CD4-positive, CD25-positive, alpha-beta regulatory T cell (primary cell): ENCODE results near the gene NCKAP1. TPM values are rescaled to one million over a fixed set of nuclear protein-coding genes. Genes with fewer than 3 reads are reported as not detected.

Experiments
- ATAC-seq, 2 donors: fragments of 150-1000 bp; cut with Tn5 transposase; one replicate each; pipeline ENCODE4 v1.10.0; 2021; ENCODE audit warnings: low read depth in 2 of 2, moderate number of reproducible peaks in 2 of 2, moderate library complexity in 1 of 2
- DNase-seq, 3 donors: peaks; one replicate each; pipeline versions ENCODE4 v3.0.0 to v3.0.0-alpha.2; 2012 to 2022; ENCODE audit warnings: mixed read lengths in 1 of 3
- H3K27ac ChIP-seq: one replicate; pipeline ENCODE4 v1.7.0; 2013; ENCODE audit warnings: mild to moderate bottlenecking, low read length; ENCODE audit not compliant: insufficient read depth, poor library complexity, severe bottlenecking
- H3K27me3 ChIP-seq: one replicate; pipeline ENCODE4 v1.7.0; 2013; ENCODE audit warnings: low read length; ENCODE audit not compliant: control insufficient read depth, insufficient read depth
- H3K36me3 ChIP-seq: one replicate; pipeline ENCODE4 v1.7.0; 2013; ENCODE audit warnings: mild to moderate bottlenecking, low read length, moderate library complexity; ENCODE audit not compliant: control insufficient read depth, insufficient read depth
- H3K4me1 ChIP-seq: 2 replicates; pipeline ENCODE4 v1.7.0; 2013; ENCODE audit warnings: mild to moderate bottlenecking, low read length; ENCODE audit not compliant: insufficient read depth, control insufficient read depth, poor library complexity, severe bottlenecking
- H3K4me3 ChIP-seq: one replicate; pipeline ENCODE4 v1.7.0; 2013; ENCODE audit warnings: low read depth, mild to moderate bottlenecking, low read length, moderate library complexity
- H3K9me3 ChIP-seq, 2 experiments: 1 replicate in 1 of 2; 2 replicates in 1 of 2; pipeline ENCODE4 v1.7.0; 2013; ENCODE audit warnings: low read length in 2 of 2, mild to moderate bottlenecking in 1 of 2, moderate library complexity in 1 of 2; ENCODE audit not compliant: control insufficient read depth in 2 of 2
- H3K27ac Mint-ChIP-seq, 3 donors: one replicate each; pipeline ENCODE4 v1.8.0; 2020 to 2022; ENCODE audit warnings: mild to moderate bottlenecking in 3 of 3, mixed read lengths in 3 of 3, moderate library complexity in 2 of 3
- H3K27me3 Mint-ChIP-seq: one replicate; pipeline ENCODE4 v1.8.0; 2022; ENCODE audit warnings: mild to moderate bottlenecking, mixed read lengths
- H3K36me3 Mint-ChIP-seq: one replicate; pipeline ENCODE4 v1.8.0; 2020; ENCODE audit warnings: mixed read lengths
- H3K4me1 Mint-ChIP-seq, 4 donors: one replicate each; pipeline ENCODE4 v1.8.0; 2020 to 2022; ENCODE audit warnings: mixed read lengths in 4 of 4, mild to moderate bottlenecking in 1 of 4
- H3K4me3 Mint-ChIP-seq, 4 donors: one replicate each; pipeline ENCODE4 v1.8.0; 2020 to 2022; ENCODE audit warnings: mild to moderate bottlenecking in 4 of 4, mixed read lengths in 4 of 4, moderate library complexity in 3 of 4
- H3K9me3 Mint-ChIP-seq, 7 donors: one replicate each; pipeline ENCODE4 v1.8.0; 2020 to 2022; ENCODE audit warnings: mixed read lengths in 7 of 7, mild to moderate bottlenecking in 3 of 7, moderate library complexity in 2 of 7
- polyA plus RNA-seq, 4 donors: library from polyadenylated mRNA; unstranded; fragments of 300-500 nt; fragmentation: Illumina TruSeq; gene quantifications; one replicate each; pipeline ENCODE4 v1.2.3, GENCODE V29; 2021
- total RNA-seq: library from RNA; stranded (reverse); gene quantifications from one replicate; pipeline ENCODE4 v1.2.3, GENCODE V29; 2022

Gene NCKAP1
- total and polyA plus RNA-seq, 5 donors from 2014 or later = 0.64 to 5.7 (median 1.1) TPM

GRCh38 chr2:183035298-183035953 is 2.8 kb downstream of the NCKAP1 start:
- peaks cover 35% of the 10 kb centered on the region for H3K4me1 ChIP-seq
- no peak for ATAC-seq
- H3K9me3 Mint-ChIP-seq = peaks cover 0 to 2% (median 0%) of the 10 kb centered on the region in 7 donors
- peaks cover 38% of the 10 kb centered on the region for H3K27me3 ChIP-seq
- no peak overlapping the region for H3K27ac Mint-ChIP-seq
- H3K4me1 Mint-ChIP-seq = peaks cover 24 to 34% (median 29%) of the 10 kb centered on the region in 4 donors
- no peak overlapping the region for H3K27ac ChIP-seq
- peak overlapping the region; percentile 58 for H3K4me3 ChIP-seq
- peak overlapping the region in 2 of 4 donors; percentile 1 to 23 for H3K4me3 Mint-ChIP-seq
- no peaks in the 10 kb centered on the region for H3K9me3 ChIP-seq
- no peaks in the 10 kb centered on the region for H3K36me3 Mint-ChIP-seq
- H3K27me3 Mint-ChIP-seq = peaks cover 71% of the 10 kb centered on the region
- no peak for DNase-seq
- no peaks in the 10 kb centered on the region for H3K36me3 ChIP-seq

GRCh38 chr2:183034806-183035205 is 3.5 kb downstream of the NCKAP1 start:
- Mint-ChIP-seq H3K4me3 (no peak overlapping the region), H3K27me3 (peaks cover 69% of the 10 kb centered on the region), H3K9me3 (peaks cover 0 to 2% (median 0%) of the 10 kb centered on the region in 7 donors), H3K27ac (no peak overlapping the region), H3K36me3 (no peaks in the 10 kb centered on the region), H3K4me1 (peaks cover 23 to 34% (median 28%) of the 10 kb centered on the region in 4 donors)
- no peaks in the 10 kb centered on the region for H3K9me3 ChIP-seq
- H3K27ac ChIP-seq = no peak overlapping the region
- H3K4me3 ChIP-seq = no peak overlapping the region
- DNase-seq (no peak), ATAC-seq (no peak)
- peaks cover 37% of the 10 kb centered on the region for H3K27me3 ChIP-seq
- no peaks in the 10 kb centered on the region for H3K36me3 ChIP-seq
- peaks cover 35% of the 10 kb centered on the region for H3K4me1 ChIP-seq

- no peaks in the 10 kb centered on the region for H3K9me3 ChIP-seq
- Mint-ChIP-seq H3K27me3 (peaks cover 68% of the 10 kb centered on the region), H3K36me3 (no peaks in the 10 kb centered on the region), H3K4me3 (no peak overlapping the region), H3K4me1 (peaks cover 19 to 27% (median 23%) of the 10 kb centered on the region in 4 donors), H3K27ac (no peak overlapping the region), H3K9me3 (peaks cover 0 to 2% (median 0%) of the 10 kb centered on the region in 7 donors)
- H3K27ac ChIP-seq = no peak overlapping the region
- no peak for ATAC-seq
- no peaks in the 10 kb centered on the region for H3K36me3 ChIP-seq
- H3K4me1 ChIP-seq = peaks cover 32% of the 10 kb centered on the region
- H3K4me3 ChIP-seq = no peak overlapping the region
- no peak for DNase-seq
- H3K27me3 ChIP-seq = peaks cover 39% of the 10 kb centered on the region
Observed at GRCh38 chr2:183033951-183034350, 4.3 kb downstream of the NCKAP1 start.

- no peaks in the 10 kb centered on the region for H3K9me3 ChIP-seq
- no peaks in the 10 kb centered on the region for H3K9me3 Mint-ChIP-seq
- H3K4me1 Mint-ChIP-seq = peaks cover 18 to 20% (median 19%) of the 10 kb centered on the region in 4 donors
- H3K36me3 ChIP-seq = no peaks in the 10 kb centered on the region
- peaks cover 16% of the 10 kb centered on the region for H3K4me1 ChIP-seq
- no peak overlapping the region for H3K4me3 Mint-ChIP-seq
- peaks cover 39% of the 10 kb centered on the region for H3K27me3 ChIP-seq
- DNase-seq (no peak), ATAC-seq (no peak)
- peaks cover 63% of the 10 kb centered on the region for H3K27me3 Mint-ChIP-seq
- H3K36me3 Mint-ChIP-seq = no peaks in the 10 kb centered on the region
- H3K27ac Mint-ChIP-seq = no peak overlapping the region
- H3K27ac ChIP-seq = no peak overlapping the region
- H3K4me3 ChIP-seq = no peak overlapping the region
Observed at GRCh38 chr2:183031911-183032794, 6.1 kb downstream of the NCKAP1 start.

GRCh38 chr2:183029219-183029618 is 9.0 kb downstream of the NCKAP1 start:
- no peak overlapping the region for H3K27ac ChIP-seq
- no peak for ATAC-seq
- peaks cover 0 to 1% (median 0%) of the 10 kb centered on the region in 7 donors for H3K9me3 Mint-ChIP-seq

GRCh38 chr2:183028108-183028507 is 10.1 kb downstream of the NCKAP1 start:
- H3K4me3 ChIP-seq = no peak overlapping the region
- H3K27me3 Mint-ChIP-seq = peaks cover 46% of the 10 kb centered on the region
- no peak for DNase-seq
- no peak overlapping the region for H3K27ac Mint-ChIP-seq
- peaks cover 24% of the 10 kb centered on the region for H3K27me3 ChIP-seq
- H3K4me1 ChIP-seq = no peaks in the 10 kb centered on the region
- H3K36me3 ChIP-seq = no peaks in the 10 kb centered on the region
- H3K36me3 Mint-ChIP-seq = no peaks in the 10 kb centered on the region
- H3K9me3 Mint-ChIP-seq = peaks cover 0 to 1% (median 0%) of the 10 kb centered on the region in 7 donors
- no peak overlapping the region for H3K27ac ChIP-seq
- no peak for ATAC-seq
- no peak overlapping the region for H3K4me3 Mint-ChIP-seq
- no peaks in the 10 kb centered on the region for H3K9me3 ChIP-seq
- peaks cover 0 to 5% (median 0%) of the 10 kb centered on the region in 4 donors for H3K4me1 Mint-ChIP-seq

More at GRCh38 chr2:183029219-183029618, 9.0 kb downstream of the NCKAP1 start:
- H3K4me1 Mint-ChIP-seq = peaks cover 0 to 5% (median 0%) of the 10 kb centered on the region in 4 donors
- H3K27ac Mint-ChIP-seq = no peak overlapping the region
- H3K27me3 Mint-ChIP-seq = peaks cover 48% of the 10 kb centered on the region
- DNase-seq = no peak
- no peaks in the 10 kb centered on the region for H3K36me3 ChIP-seq
- no peaks in the 10 kb centered on the region for H3K4me1 ChIP-seq
- H3K4me3 Mint-ChIP-seq = no peak overlapping the region
- H3K36me3 Mint-ChIP-seq = no peaks in the 10 kb centered on the region
- no peaks in the 10 kb centered on the region for H3K9me3 ChIP-seq
- peaks cover 34% of the 10 kb centered on the region for H3K27me3 ChIP-seq
- no peak overlapping the region for H3K4me3 ChIP-seq

GRCh38 chr2:183027443-183027842 is 10.8 kb downstream of the NCKAP1 start:
- no peaks in the 10 kb centered on the region for H3K9me3 ChIP-seq
- Mint-ChIP-seq H3K27me3 (peaks cover 39% of the 10 kb centered on the region), H3K4me3 (no peak overlapping the region), H3K9me3 (peaks cover 0 to 1% (median 0%) of the 10 kb centered on the region in 7 donors), H3K4me1 (peaks cover 0 to 5% (median 0%) of the 10 kb centered on the region in 4 donors), H3K27ac (no peak overlapping the region), H3K36me3 (no peaks in the 10 kb centered on the region)
- H3K4me3 ChIP-seq = no peak overlapping the region
- H3K36me3 ChIP-seq = no peaks in the 10 kb centered on the region
- H3K27me3 ChIP-seq = peaks cover 19% of the 10 kb centered on the region
- ATAC-seq (no peak), DNase-seq (no peak)
- no peaks in the 10 kb centered on the region for H3K4me1 ChIP-seq
- no peak overlapping the region for H3K27ac ChIP-seq
